Measurements from ENCODE around the gene MYLK2. TPM values are rescaled to one million over a fixed set of nuclear protein-coding genes. Genes with fewer than 3 reads are reported as not detected.

MYLK2 gene
- total and polyA plus RNA-seq, 8 donors = 0.53 to 1.9 (median 1.0) TPM; not detected in 2

DNA sequence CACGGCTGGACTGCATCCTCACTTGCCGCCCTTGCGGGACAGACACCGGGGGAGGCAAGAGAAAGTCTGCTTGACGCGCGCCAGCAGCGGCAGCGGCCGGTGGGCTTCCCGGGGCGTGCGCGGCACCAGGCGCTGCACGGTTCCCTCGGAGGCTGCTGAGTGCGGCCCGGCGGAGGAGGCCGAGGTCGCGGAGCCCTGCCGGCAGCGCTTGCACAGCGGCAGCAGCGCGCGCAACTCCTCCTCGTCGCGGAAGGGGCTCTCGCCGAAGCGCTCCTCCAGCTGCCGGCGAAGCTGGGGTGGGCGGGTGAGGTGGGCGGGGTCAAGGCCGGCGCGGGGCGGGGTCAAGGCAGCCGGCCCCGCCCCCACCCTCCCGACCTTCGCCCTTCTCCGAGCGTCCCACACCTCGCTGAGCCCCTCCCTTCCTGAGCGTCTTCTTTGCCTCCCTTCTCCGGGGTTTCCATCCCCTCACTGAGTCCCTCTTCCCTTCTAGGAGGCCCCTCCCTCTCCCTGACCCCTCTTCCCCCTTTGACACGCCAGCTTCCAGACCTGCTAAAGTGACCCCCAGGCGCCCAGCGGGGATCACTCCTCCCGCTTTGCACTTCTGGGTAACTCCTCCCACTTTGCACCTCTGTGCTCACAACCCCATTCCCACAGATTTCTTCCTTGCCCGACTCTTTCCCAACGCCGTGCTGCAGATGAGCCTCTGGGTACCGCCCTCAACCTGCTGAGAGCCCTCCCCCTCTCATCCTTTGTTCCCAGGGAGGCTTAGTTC lies 42.4 kb downstream of the MYLK2 start:
- Histone ChIP-seq H3K27ac (no peak overlapping the region), H3K4me1 (peaks cover 9 to 22% of the 10 kb centered on the region in 2 donors), H3K4me3 (peak overlapping the region; percentile 25 to 41), H3K36me3 (no peaks in the 10 kb centered on the region), H3K9me3 (no peaks in the 10 kb centered on the region), H3K27me3 (peaks cover 13 to 42% of the 10 kb centered on the region in 2 donors)
- TF ChIP-seq, protein P1, sequence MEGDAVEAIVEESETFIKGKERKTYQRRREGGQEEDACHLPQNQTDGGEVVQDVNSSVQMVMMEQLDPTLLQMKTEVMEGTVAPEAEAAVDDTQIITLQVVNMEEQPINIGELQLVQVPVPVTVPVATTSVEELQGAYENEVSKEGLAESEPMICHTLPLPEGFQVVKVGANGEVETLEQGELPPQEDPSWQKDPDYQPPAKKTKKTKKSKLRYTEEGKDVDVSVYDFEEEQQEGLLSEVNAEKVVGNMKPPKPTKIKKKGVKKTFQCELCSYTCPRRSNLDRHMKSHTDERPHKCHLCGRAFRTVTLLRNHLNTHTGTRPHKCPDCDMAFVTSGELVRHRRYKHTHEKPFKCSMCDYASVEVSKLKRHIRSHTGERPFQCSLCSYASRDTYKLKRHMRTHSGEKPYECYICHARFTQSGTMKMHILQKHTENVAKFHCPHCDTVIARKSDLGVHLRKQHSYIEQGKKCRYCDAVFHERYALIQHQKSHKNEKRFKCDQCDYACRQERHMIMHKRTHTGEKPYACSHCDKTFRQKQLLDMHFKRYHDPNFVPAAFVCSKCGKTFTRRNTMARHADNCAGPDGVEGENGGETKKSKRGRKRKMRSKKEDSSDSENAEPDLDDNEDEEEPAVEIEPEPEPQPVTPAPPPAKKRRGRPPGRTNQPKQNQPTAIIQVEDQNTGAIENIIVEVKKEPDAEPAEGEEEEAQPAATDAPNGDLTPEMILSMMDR (IDR thresholded peaks at IDR 0.05) = no peak
- DNase-seq = peak in 2 of 4 donors; percentile 71 to 88
- ATAC-seq = peak; percentile 75
- intact Hi-C loops (cut with DNase I) = no loop called here

DNA sequence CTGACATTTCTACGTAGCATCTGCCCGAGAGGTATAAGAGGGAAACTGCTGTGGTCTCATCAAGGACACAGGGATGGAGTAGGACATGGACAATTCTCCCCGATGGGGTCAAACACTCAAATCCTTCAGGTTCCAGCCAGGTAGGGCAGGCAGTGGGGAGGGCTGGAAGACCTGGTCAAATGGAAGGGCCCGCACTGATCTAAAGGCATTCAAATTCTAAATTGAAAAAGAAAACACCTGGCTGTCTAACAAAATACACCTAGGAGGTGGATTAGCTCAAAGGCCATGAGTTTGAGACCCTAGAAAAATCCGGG lies 43.0 kb downstream of the MYLK2 start:
- H3K27me3 ChIP-seq = peaks cover 13 to 42% of the 10 kb centered on the region in 2 donors
- DNase-seq = no peak
- peaks cover 9 to 22% of the 10 kb centered on the region in 2 donors for H3K4me1 ChIP-seq
- intact Hi-C loops (cut with DNase I) = no loop called here
- H3K27ac ChIP-seq = no peak overlapping the region
- H3K36me3 ChIP-seq = no peaks in the 10 kb centered on the region
- H3K4me3 ChIP-seq = peak overlapping the region in 1 of 2 donors; percentile 41
- no peak for ATAC-seq
- no peaks in the 10 kb centered on the region for H3K9me3 ChIP-seq
- TF ChIP-seq, protein P1 (IDR thresholded peaks at IDR 0.05) = no peak

DNA sequence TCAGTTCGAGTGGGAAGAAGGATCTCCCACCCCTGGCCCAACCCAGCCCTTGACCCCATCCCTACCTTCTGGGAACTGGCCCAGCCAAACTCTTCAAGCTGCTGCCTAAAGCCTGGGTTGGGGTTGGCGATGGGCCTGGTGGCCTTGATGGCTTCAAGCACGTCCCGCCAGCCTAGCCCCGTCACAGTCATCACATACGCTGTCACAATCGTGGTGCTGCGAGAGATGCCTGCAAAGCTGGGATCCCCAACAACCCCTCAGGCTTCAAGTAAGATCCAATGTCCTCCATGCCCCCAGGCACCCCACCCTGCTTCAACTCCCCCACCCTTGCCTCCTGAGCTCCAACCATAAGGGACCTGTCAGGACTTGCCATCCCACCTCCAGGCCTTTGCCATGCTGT lies 43.4 kb downstream of the MYLK2 start:
- H3K27ac ChIP-seq = no peak overlapping the region
- H3K9me3 ChIP-seq = no peaks in the 10 kb centered on the region
- intact Hi-C loops (cut with DNase I) = no loop called here
- ATAC-seq (no peak), DNase-seq (no peak)
- H3K27me3 ChIP-seq = peaks cover 13 to 42% of the 10 kb centered on the region in 2 donors
- no peak overlapping the region for H3K4me3 ChIP-seq
- TF ChIP-seq, protein P1 (IDR thresholded peaks at IDR 0.05) = no peak
- H3K36me3 ChIP-seq = no peaks in the 10 kb centered on the region
- H3K4me1 ChIP-seq = peaks cover 9 to 22% of the 10 kb centered on the region in 2 donors

DNA sequence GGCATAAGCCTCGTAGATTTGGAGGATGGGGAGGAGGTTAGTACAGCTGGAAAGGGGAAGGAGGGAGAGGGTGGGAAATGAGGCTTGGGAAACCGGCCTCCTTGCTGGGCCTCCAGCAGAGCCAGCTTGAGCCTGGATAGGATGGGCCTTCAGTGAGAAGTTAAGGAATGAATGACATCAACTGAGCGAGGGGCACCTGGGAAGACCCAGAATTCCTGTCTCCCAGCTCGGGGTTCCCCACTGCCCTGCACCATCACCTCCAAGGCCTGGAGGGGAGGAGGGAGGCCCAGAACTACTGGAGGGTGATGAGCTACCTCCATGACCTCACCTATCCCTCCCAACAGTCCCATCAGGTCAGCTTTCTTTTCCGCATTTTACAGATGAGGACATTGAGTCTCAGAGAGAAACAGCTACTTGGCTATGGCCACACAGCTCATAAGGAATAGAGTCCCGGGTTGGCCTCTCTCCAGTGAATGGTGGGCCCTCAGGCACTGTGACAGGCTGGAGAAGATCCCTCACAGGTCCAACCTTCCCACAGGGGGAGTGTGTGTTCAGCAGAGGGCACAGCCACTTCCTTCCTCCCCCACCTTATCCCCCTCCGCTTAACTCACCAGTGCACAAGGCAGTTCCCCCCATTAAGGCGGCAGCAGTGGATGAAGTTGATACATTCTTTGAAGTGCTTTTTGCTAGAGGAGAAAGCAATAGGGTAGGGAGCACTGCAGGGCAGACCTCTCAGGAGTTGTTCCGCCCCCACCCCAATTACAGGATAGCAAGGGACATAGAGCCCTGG lies 44.3 kb downstream of the MYLK2 start:
- TF ChIP-seq, protein P1 (IDR thresholded peaks at IDR 0.05) = no peak
- intact Hi-C loops (cut with DNase I) = no loop called here
- Histone ChIP-seq H3K36me3 (no peaks in the 10 kb centered on the region), H3K4me1 (peaks cover 9 to 22% of the 10 kb centered on the region in 2 donors), H3K27ac (no peak overlapping the region), H3K9me3 (no peaks in the 10 kb centered on the region), H3K4me3 (no peak overlapping the region), H3K27me3 (peaks cover 13 to 38% of the 10 kb centered on the region in 2 donors)
- DNase-seq (no peak), ATAC-seq (no peak)

Data from left lung (tissue), 10 donors.